GM12892 (cell line): Measurements from ENCODE around the gene ATP12A.

Experiments used
- POLR2A ChIP-seq: IDR thresholded peaks from 2 replicates; pipeline ENCODE4 v1.6.1; 2011; ENCODE audit warnings: low read depth, low read length, control low read depth
- POLR2AphosphoS5 ChIP-seq: IDR thresholded peaks from 2 replicates; pipeline ENCODE4 v1.6.1; 2011; ENCODE audit warnings: low read depth, low read length, control low read depth

- TF ChIP-seq POLR2A (no peak), POLR2AphosphoS5 (no peak)
Observed at GRCh38 chr13:24746618-24747247, 66.5 kb downstream of the ATP12A start.
